ENCODE data around the gene CSTPP1.

CSTPP1 gene

GRCh38 chr11:47182380-47182779, 245.8 kb downstream of the CSTPP1 start:
- no peaks in the 10 kb centered on the region for H4K20me1 ChIP-seq (ENCODE audit: low read depth, low read length)
- H2AFZ ChIP-seq (ENCODE audit: low read depth, low read length, severe bottlenecking) = no peak overlapping the region
- H3K4me2 ChIP-seq (ENCODE audit: low read depth, low read length, poor library complexity, severe bottlenecking) = no peak overlapping the region
- no peak overlapping the region for H3K27ac ChIP-seq (ENCODE audit: low read depth, low read length)
- TF ChIP-seq EZH2phosphoT487 (conservative IDR thresholded peaks at IDR 0.05; ENCODE audit: low read length) = no peak
- TF ChIP-seq CTCF (IDR thresholded peaks at IDR 0.05; ENCODE audit: insufficient read depth, low read length, poor library complexity, severe bottlenecking) = no peak
- no peaks in the 10 kb centered on the region for H3K36me3 ChIP-seq (ENCODE audit: low read length)
- no peaks in the 10 kb centered on the region for H3K27me3 ChIP-seq (ENCODE audit: low read length)
- no peak overlapping the region for H3K4me3 ChIP-seq (ENCODE audit: insufficient read depth, low read length, poor library complexity, severe bottlenecking)
- no peaks in the 10 kb centered on the region for H3K79me2 ChIP-seq (ENCODE audit: insufficient read depth, low read length)
- no peak overlapping the region for H3K9ac ChIP-seq (ENCODE audit: low read length)
- H3K9me3 ChIP-seq (ENCODE audit: insufficient read depth, low read length) = no peaks in the 10 kb centered on the region
- no peaks in the 10 kb centered on the region for H3K9me2 ChIP-seq (replicated peaks; ENCODE audit: insufficient read depth, low read length)
- H3F3A ChIP-seq (ENCODE audit: insufficient read depth) = no peaks in the 10 kb centered on the region

GRCh38 chr11:47183031-47183856, 246.7 kb downstream of the CSTPP1 start:
- Histone ChIP-seq H4K20me1 (ENCODE audit: low read depth, low read length) (no peaks in the 10 kb centered on the region), H3K9me3 (ENCODE audit: insufficient read depth, low read length) (no peaks in the 10 kb centered on the region), H3K9me2 (replicated peaks; ENCODE audit: insufficient read depth, low read length) (no peaks in the 10 kb centered on the region), H3K9ac (ENCODE audit: low read length) (no peak overlapping the region), H3K79me2 (ENCODE audit: insufficient read depth, low read length) (no peaks in the 10 kb centered on the region), H3K36me3 (ENCODE audit: low read length) (no peaks in the 10 kb centered on the region), H3K27me3 (ENCODE audit: low read length) (no peaks in the 10 kb centered on the region), H3K4me3 (ENCODE audit: insufficient read depth, low read length, poor library complexity, severe bottlenecking) (no peak overlapping the region), H3F3A (ENCODE audit: insufficient read depth) (0 out of 2 replicates have a peak, but pooled peaks cover 5% of the 10 kb centered on the region), H2AFZ (ENCODE audit: low read depth, low read length, severe bottlenecking) (no peak overlapping the region), H3K27ac (ENCODE audit: low read depth, low read length) (no peak overlapping the region), H3K4me2 (ENCODE audit: low read depth, low read length, poor library complexity, severe bottlenecking) (no peak overlapping the region)
- TF ChIP-seq EZH2phosphoT487 (conservative IDR thresholded peaks at IDR 0.05; ENCODE audit: low read length) (no peak), CTCF (IDR thresholded peaks at IDR 0.05; ENCODE audit: insufficient read depth, low read length, poor library complexity, severe bottlenecking) (no peak)

GRCh38 chr11:47183969-47184368, 247.4 kb downstream of the CSTPP1 start:
- TF ChIP-seq CTCF (IDR thresholded peaks at IDR 0.05; ENCODE audit: insufficient read depth, low read length, poor library complexity, severe bottlenecking) (no peak), EZH2phosphoT487 (conservative IDR thresholded peaks at IDR 0.05; ENCODE audit: low read length) (no peak)
- Histone ChIP-seq H3K27ac (ENCODE audit: low read depth, low read length) (no peak overlapping the region), H3K4me2 (ENCODE audit: low read depth, low read length, poor library complexity, severe bottlenecking) (no peak overlapping the region), H3K36me3 (ENCODE audit: low read length) (no peaks in the 10 kb centered on the region), H3K9ac (ENCODE audit: low read length) (no peak overlapping the region), H4K20me1 (ENCODE audit: low read depth, low read length) (no peaks in the 10 kb centered on the region), H2AFZ (ENCODE audit: low read depth, low read length, severe bottlenecking) (no peak overlapping the region), H3K4me3 (ENCODE audit: insufficient read depth, low read length, poor library complexity, severe bottlenecking) (no peak overlapping the region), H3K79me2 (ENCODE audit: insufficient read depth, low read length) (no peaks in the 10 kb centered on the region), H3K9me2 (replicated peaks; ENCODE audit: insufficient read depth, low read length) (no peaks in the 10 kb centered on the region), H3F3A (ENCODE audit: insufficient read depth) (0 out of 2 replicates have a peak, but pooled peaks cover 5% of the 10 kb centered on the region), H3K9me3 (ENCODE audit: insufficient read depth, low read length) (no peaks in the 10 kb centered on the region), H3K27me3 (ENCODE audit: low read length) (no peaks in the 10 kb centered on the region)
